Gastrocnemius medialis (tissue), 4 donors: ENCODE data around the gene CLN3. TPM values are rescaled to one million over a fixed set of nuclear protein-coding genes. Genes with fewer than 3 reads are reported as not detected.
"Not testable (repeated sequence)": the region's sequence is repeated elsewhere in the genome, so short reads cannot be mapped to it uniquely, and the experiment has no call there.

ENCODE experiments used
- ATAC-seq, 2 donors: fragments of 150-250 bp; one replicate each; pipeline ENCODE4 v1.9.1; 2016
- DNase-seq, 2 donors: peaks; one replicate each; pipeline ENCODE4 v3.0.0-alpha.2; 2019
- H3K27ac ChIP-seq, 4 donors: fragments of 200-600 bp; sonication (generic); 1 replicate in 1 of 4; 2 replicates in 3 of 4; pipeline ENCODE4 v1.5.1; 2016 to 2018; ENCODE audit warnings: mild to moderate bottlenecking in 2 of 4, moderate library complexity in 1 of 4
- H3K27me3 ChIP-seq, 3 donors: fragments of 200-600 bp; sonication (generic) in 2 of 3; 1 replicate in 1 of 3; 2 replicates in 2 of 3; pipeline versions ENCODE4 v1.5.1 to v1.6.0; 2016 to 2019; ENCODE audit warnings: mild to moderate bottlenecking in 1 of 3, moderate library complexity in 1 of 3
- H3K36me3 ChIP-seq, 2 donors: fragments of 200-600 bp; sonication (generic) in 1 of 2; one replicate each; pipeline ENCODE4 v1.5.1; 2017 to 2018
- H3K4me1 ChIP-seq, 2 donors: fragments of 200-600 bp; sonication (generic) in 1 of 2; one replicate each; pipeline ENCODE4 v1.5.1; 2016 to 2017; ENCODE audit warnings: mild to moderate bottlenecking in 2 of 2
- H3K4me3 ChIP-seq, 4 donors: fragments of 200-600 bp; sonication (generic) in 3 of 4; 1 replicate in 1 of 4; 2 replicates in 3 of 4; pipeline ENCODE4 v1.5.1; 2016 to 2019; ENCODE audit warnings: mild to moderate bottlenecking in 2 of 4
- H3K9me3 ChIP-seq, 3 donors: fragments of 200-600 bp; sonication (generic) in 2 of 3; 1 replicate in 1 of 3; 2 replicates in 2 of 3; pipeline ENCODE4 v1.5.1; 2016 to 2019
- POLR2A ChIP-seq, 2 donors: fragments of 450-650 bp; IDR thresholded peaks; one replicate each; pipeline ENCODE4 v1.6.1; 2017; ENCODE audit warnings: antibody characterized with exemption in 2 of 2, mild to moderate bottlenecking in 2 of 2, moderate library complexity in 2 of 2
- in situ Hi-C, 4 donors: fragments of 200-750 bp; cut with MboI; loops; one replicate each; pipeline versions ENCODE4 v1.15.0 to v1.8.0; 2017; ENCODE audit warnings: low sequenced_read_pairs in 4 of 4
- intact Hi-C: fragments of 100-400 bp; cut with DNase I; formaldehyde crosslinking; loops from one replicate; pipeline ENCODE4 v1.15.1; 2023; ENCODE audit warnings: low total_unique reads
- total RNA-seq, 4 donors: library from RNA; depleted of rRNA; stranded (reverse); fragments of >200 nt; gene quantifications; one replicate each; pipeline versions ENCODE4 v1.1.0 to v1.2.3, GENCODE V29; 2016
- TF ChIP-seq, protein P1 (sequence below), 5 experiments: fragments of 450-650 bp in 3 of 5; fragments of 200-600 bp in 2 of 5; sonication (generic) in 2 of 5; IDR thresholded peaks in 4 of 5; conservative IDR thresholded peaks in 1 of 5; 1 replicate in 4 of 5; 2 replicates in 1 of 5; pipeline ENCODE4 v1.5.1; 2016 to 2019; ENCODE audit warnings: antibody characterized with exemption in 5 of 5, mild to moderate bottlenecking in 3 of 5, moderate library complexity in 3 of 5

The CLN3 gene
- total RNA-seq, 4 donors from 2014 or later: 11.0 to 20.6 (median 18.8) TPM

GRCh38 chr16:28531777-28532744, 40.2 kb upstream of the CLN3 start:
- DNase-seq (peak; percentile 86 to 94), ATAC-seq (peak; percentile 59 to 70)
- TF ChIP-seq POLR2A (IDR thresholded peaks at IDR 0.05): peak; percentile 71 to 77
- TF ChIP-seq, protein P1, sequence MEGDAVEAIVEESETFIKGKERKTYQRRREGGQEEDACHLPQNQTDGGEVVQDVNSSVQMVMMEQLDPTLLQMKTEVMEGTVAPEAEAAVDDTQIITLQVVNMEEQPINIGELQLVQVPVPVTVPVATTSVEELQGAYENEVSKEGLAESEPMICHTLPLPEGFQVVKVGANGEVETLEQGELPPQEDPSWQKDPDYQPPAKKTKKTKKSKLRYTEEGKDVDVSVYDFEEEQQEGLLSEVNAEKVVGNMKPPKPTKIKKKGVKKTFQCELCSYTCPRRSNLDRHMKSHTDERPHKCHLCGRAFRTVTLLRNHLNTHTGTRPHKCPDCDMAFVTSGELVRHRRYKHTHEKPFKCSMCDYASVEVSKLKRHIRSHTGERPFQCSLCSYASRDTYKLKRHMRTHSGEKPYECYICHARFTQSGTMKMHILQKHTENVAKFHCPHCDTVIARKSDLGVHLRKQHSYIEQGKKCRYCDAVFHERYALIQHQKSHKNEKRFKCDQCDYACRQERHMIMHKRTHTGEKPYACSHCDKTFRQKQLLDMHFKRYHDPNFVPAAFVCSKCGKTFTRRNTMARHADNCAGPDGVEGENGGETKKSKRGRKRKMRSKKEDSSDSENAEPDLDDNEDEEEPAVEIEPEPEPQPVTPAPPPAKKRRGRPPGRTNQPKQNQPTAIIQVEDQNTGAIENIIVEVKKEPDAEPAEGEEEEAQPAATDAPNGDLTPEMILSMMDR (IDR thresholded peaks at IDR 0.05 in 4 of 5, conservative IDR thresholded peaks at IDR 0.05 in 1 of 5): no peak
- intact Hi-C loops: loop anchor here (10.0 kb wide), 3 partner anchors 343 to 1327 kb away; partner anchors contain the start of genes ATP2A1 and KDM8
- no peaks in the 10 kb centered on the region for H3K27me3 ChIP-seq
- H3K9me3 ChIP-seq: no peaks in the 10 kb centered on the region
- H3K4me3 ChIP-seq: no peak overlapping the region
- H3K4me1 ChIP-seq: peaks cover 22 to 49% of the 10 kb centered on the region in 2 donors
- in situ Hi-C loops: loop anchor here in 1 of 4 donors (25.0 kb wide), 1 partner anchor 305 kb away; the partner anchor contains the start of gene TUFM
- H3K36me3 ChIP-seq: peaks cover 0 to 3% of the 10 kb centered on the region in 2 donors
- peak overlapping the region; percentile 98 to 99 (median 99) for H3K27ac ChIP-seq

DNA sequence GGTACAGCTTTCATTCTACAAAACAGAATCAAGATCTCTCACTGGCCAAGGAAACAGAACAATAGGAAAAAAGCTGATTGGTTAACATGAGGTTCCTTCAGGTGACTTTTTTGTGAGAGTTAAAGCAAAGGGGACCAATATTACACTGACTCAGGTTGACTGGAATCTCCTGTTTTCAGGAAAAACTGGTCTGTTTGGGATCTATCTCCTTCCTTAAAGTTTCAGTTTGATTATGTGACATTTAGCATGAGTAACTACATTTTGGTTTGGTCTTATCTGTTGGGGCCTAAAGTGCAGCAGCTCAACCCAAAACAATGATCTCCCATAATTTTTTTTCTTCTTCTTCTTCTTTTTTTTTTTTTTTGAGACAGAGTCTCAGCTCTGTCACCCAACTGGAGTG, 37.2 kb upstream of the CLN3 start:
- in situ Hi-C loops: loop anchor here in 1 of 4 donors (25.0 kb wide), 1 partner anchor 308 kb away; the partner anchor contains the start of gene TUFM
- H3K27me3 ChIP-seq: no peaks in the 10 kb centered on the region
- no peak for ATAC-seq
- no peak for DNase-seq
- intact Hi-C loops: no loop called here
- H3K9me3 ChIP-seq: no peaks in the 10 kb centered on the region
- no peaks in the 10 kb centered on the region for H3K36me3 ChIP-seq
- H3K4me1 ChIP-seq: peaks cover 10 to 23% of the 10 kb centered on the region in 2 donors
- no peak overlapping the region for H3K27ac ChIP-seq
- TF ChIP-seq, protein P1 (IDR thresholded peaks at IDR 0.05 in 4 of 5, conservative IDR thresholded peaks at IDR 0.05 in 1 of 5): no peak
- TF ChIP-seq POLR2A (IDR thresholded peaks at IDR 0.05): no peak
- H3K4me3 ChIP-seq: no peak overlapping the region

GRCh38 chr16:28528463-28528867, 36.6 kb upstream of the CLN3 start:
- intact Hi-C loops: no loop called here

DNA sequence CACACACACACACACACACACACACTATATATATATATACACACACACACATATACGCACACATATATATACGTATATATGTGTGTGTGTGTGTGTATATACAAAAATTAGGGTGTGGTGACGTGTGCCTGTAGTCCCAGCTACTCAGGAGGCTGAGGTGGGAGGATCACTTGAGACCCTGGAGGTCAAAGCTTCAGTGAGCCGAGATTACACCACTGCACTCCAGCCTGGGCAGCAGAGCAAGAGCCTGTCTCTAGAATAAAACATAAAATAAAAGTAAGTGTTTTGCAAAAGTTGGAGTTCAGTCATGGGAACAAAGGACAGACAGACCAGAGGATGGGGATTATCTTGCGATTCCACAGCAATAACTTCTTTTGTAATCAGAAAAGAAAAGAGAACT, 36.1 kb upstream of the CLN3 start:
- no peaks in the 10 kb centered on the region for H3K9me3 ChIP-seq
- H3K36me3 ChIP-seq: no peaks in the 10 kb centered on the region
- no peak overlapping the region for H3K27ac ChIP-seq
- no peak for DNase-seq
- H3K4me1 ChIP-seq: peaks cover 8 to 18% of the 10 kb centered on the region in 2 donors
- ATAC-seq: no peak
- H3K27me3 ChIP-seq: no peaks in the 10 kb centered on the region
- in situ Hi-C loops: loop anchor here in 1 of 4 donors (25.0 kb wide), 1 partner anchor 309 kb away; the partner anchor contains the start of gene TUFM
- intact Hi-C loops: no loop called here
- no peak for TF ChIP-seq POLR2A (IDR thresholded peaks at IDR 0.05)
- TF ChIP-seq, protein P1 (IDR thresholded peaks at IDR 0.05 in 4 of 5, conservative IDR thresholded peaks at IDR 0.05 in 1 of 5): no peak
- no peak overlapping the region for H3K4me3 ChIP-seq

More at GRCh38 chr16:28528463-28528867, 36.6 kb upstream of the CLN3 start:
- Histone ChIP-seq H3K27me3 (no peaks in the 10 kb centered on the region), H3K9me3 (no peaks in the 10 kb centered on the region), H3K27ac (no peak overlapping the region), H3K4me1 (peaks cover 10 to 22% of the 10 kb centered on the region in 2 donors), H3K4me3 (no peak overlapping the region), H3K36me3 (no peaks in the 10 kb centered on the region)
- DNase-seq (no peak), ATAC-seq (no peak)
- TF ChIP-seq, protein P1 (IDR thresholded peaks at IDR 0.05 in 4 of 5, conservative IDR thresholded peaks at IDR 0.05 in 1 of 5): no peak
- TF ChIP-seq POLR2A (IDR thresholded peaks at IDR 0.05): no peak
- in situ Hi-C loops: loop anchor here in 1 of 4 donors (25.0 kb wide), 1 partner anchor 309 kb away; the partner anchor contains the start of gene TUFM

GRCh38 chr16:28527100-28527785, 35.4 kb upstream of the CLN3 start:
- H3K4me1 ChIP-seq: peaks cover under 1 to 10% of the 10 kb centered on the region in 2 donors
- ATAC-seq, H3K9me3 ChIP-seq, intact Hi-C loops, H3K36me3 ChIP-seq, H3K27ac ChIP-seq, H3K4me3 ChIP-seq, H3K27me3 ChIP-seq, DNase-seq: not testable (repeated sequence)
- in situ Hi-C loops: loop anchor here in 1 of 4 donors (25.0 kb wide), 1 partner anchor 310 kb away; the partner anchor contains the start of gene TUFM
